Measurements from ENCODE around the gene MYCL.

DNA sequence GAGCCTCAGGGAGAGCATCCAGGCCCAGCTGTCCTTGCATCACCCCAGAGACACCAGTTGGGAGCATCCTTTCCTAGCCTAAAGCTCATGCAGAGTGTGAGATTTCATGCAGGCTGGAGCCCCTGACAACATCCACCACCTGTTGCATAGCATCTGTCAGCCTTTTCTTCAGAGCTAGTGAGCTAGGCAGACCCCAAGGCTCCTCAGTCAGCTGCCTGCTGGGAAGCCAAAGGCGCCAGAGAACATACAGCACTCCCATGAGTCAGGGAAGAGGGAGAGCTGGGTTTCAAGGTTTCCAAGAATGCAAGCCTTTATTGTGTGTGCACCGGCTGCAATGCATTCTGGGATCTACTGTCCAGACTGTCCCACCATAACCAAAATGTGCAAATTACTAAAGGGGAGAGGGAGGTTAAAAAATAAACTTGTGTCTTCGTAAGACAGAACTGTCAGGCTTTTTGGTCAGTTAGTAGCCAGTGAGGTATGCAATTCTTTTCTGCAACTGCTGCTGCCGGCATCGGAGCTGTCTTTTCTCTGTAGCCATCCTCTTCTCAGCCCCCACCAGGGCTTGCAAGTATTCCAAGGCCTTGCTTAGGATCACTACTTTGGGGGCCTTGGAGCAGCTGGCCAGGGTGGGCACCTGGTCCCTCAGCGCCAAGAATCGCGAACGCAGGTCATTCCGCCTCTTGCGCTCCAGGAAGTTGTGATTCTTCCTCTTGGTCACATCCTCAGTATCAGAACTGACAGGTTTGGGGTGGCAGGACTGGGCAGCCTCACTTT, 4.6 kb downstream of the MYCL start:
- TF ChIP-seq POLR2AphosphoS5 (IDR thresholded peaks at IDR 0.05) (no peak), POLR2A (IDR thresholded peaks at IDR 0.05) (no peak)
- TF ChIP-seq, protein P1, sequence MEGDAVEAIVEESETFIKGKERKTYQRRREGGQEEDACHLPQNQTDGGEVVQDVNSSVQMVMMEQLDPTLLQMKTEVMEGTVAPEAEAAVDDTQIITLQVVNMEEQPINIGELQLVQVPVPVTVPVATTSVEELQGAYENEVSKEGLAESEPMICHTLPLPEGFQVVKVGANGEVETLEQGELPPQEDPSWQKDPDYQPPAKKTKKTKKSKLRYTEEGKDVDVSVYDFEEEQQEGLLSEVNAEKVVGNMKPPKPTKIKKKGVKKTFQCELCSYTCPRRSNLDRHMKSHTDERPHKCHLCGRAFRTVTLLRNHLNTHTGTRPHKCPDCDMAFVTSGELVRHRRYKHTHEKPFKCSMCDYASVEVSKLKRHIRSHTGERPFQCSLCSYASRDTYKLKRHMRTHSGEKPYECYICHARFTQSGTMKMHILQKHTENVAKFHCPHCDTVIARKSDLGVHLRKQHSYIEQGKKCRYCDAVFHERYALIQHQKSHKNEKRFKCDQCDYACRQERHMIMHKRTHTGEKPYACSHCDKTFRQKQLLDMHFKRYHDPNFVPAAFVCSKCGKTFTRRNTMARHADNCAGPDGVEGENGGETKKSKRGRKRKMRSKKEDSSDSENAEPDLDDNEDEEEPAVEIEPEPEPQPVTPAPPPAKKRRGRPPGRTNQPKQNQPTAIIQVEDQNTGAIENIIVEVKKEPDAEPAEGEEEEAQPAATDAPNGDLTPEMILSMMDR (IDR thresholded peaks at IDR 0.05 in 8 of 11, conservative IDR thresholded peaks at IDR 0.05 in 3 of 11): no peak

All from spleen (tissue), 7 donors.